Fibroblast of upper back skin (primary cell): Measurements from ENCODE around the gene PMFBP1.

ENCODE experiments used
- DNase-seq: peaks from one replicate; pipeline ENCODE4 v3.0.0-alpha.2; 2013

Gene PMFBP1, protein sequence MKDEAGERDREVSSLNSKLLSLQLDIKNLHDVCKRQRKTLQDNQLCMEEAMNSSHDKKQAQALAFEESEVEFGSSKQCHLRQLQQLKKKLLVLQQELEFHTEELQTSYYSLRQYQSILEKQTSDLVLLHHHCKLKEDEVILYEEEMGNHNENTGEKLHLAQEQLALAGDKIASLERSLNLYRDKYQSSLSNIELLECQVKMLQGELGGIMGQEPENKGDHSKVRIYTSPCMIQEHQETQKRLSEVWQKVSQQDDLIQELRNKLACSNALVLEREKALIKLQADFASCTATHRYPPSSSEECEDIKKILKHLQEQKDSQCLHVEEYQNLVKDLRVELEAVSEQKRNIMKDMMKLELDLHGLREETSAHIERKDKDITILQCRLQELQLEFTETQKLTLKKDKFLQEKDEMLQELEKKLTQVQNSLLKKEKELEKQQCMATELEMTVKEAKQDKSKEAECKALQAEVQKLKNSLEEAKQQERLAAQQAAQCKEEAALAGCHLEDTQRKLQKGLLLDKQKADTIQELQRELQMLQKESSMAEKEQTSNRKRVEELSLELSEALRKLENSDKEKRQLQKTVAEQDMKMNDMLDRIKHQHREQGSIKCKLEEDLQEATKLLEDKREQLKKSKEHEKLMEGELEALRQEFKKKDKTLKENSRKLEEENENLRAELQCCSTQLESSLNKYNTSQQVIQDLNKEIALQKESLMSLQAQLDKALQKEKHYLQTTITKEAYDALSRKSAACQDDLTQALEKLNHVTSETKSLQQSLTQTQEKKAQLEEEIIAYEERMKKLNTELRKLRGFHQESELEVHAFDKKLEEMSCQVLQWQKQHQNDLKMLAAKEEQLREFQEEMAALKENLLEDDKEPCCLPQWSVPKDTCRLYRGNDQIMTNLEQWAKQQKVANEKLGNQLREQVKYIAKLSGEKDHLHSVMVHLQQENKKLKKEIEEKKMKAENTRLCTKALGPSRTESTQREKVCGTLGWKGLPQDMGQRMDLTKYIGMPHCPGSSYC

DNA sequence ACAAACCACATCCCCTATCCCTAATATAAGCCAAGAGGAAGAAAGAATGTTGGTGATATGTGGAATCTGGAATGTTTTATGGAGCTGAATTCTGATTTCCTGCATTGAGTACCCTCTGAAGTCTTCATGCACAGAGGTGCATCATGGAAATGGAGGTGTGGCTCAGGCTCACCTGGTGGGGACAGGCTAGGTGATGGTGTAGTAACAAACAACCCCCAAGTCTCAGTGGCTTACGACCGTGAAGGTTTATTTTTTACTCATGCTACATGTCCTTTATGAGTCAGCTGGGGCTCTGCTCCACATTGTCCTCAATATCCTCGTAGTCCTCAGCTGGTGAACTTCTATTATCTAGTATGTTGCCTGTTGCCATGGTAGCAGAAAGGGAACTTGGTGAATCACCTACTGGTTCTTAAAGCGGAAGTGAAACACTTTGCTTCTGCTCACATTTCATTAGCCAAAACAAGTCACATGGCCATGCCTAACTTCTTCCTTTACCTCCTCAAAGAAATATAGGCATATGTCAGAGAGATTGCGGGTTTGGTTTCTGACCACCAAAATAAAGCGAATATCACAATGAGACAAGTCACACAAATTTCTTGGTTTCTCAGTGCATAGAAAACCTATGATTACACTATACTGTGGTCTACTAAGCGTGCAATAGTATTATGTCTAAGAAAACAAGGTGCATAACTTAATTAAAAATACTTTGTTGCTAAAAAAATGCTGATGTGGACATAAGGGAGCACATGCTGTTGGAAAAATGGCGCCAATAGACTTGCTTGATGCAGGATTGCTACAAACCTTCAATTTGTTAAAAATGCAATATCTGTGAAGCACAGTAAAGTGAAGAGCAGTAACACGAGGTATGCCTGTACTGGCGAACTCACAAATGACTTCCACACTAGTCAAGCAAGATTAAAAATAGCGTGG lies at the start of gene PMFBP1:
PMFBP1 (minus strand) TSS at position 51 of the 930 bp plus-strand sequence. CDS start 947 bp downstream, outside the sequence.
- DNase-seq, result peak; percentile 62

- DNase-seq, result peak; percentile 37
Measured at GRCh38 chr16:72221630-72222024, 49.7 kb upstream of the PMFBP1 start.

- DNase-seq, result no peak
Measured at GRCh38 chr16:72220875-72221629, 49.1 kb upstream of the PMFBP1 start.

- no peak for DNase-seq
Measured at GRCh38 chr16:72219282-72219681, 47.3 kb upstream of the PMFBP1 start.

DNA sequence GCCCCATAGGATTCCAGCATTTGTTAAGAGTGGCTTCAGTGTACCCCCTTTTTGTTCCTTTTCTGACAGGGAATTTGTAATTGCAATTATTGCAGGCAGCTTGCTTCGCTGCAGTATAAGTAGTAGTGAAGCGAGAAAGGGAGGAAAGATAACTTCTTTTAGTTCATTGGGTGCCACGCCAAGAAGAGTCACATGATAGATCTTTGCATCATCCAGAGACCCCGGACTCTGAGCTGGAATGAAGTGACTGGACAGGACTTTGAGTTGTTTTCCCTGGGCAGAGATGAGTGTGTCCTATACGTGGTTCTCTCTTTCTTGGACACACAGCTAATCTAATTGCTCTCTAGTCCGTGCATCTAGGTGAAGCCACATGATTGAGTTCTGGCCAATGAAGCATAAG lies 44.8 kb upstream of the PMFBP1 start:
- DNase-seq, result no peak

DNA sequence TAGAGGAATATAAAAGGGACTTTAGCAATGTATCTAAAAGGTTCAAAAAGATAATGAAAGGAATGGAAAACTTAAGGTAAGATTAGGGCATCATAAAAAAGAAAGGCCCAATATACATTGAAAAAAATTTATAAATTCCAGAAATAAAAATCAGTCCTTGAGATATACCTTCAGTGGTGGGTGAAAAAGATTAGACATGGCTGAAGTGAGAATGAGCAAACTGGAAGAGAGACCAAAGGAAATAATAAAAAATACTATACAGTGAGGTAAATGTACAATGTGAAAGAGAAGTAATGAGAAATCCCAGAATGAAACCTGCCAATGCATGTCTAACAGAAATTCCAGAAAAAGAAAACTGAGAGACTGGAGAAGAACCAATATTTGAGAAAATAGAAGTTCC lies 42.9 kb upstream of the PMFBP1 start:
- DNase-seq, result no peak

DNA sequence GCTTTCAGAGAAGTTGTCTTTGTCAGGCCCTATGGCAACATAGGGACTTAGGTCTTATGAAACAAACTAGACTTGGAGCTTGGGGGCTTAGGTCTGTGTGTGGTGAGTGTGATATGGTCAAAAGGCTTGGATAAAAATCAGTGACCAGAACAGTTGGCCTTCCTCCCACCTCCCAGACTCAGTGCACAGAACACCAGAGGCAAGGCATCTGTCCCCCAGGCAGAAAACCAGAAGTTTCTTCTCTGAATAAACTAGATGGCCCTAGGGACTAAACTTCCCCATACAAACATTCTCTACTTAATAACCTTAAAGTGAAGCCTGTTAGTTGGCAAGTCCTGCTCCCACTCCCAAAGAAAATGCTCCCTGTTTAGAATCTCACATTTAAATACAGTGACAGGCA lies 39.2 kb upstream of the PMFBP1 start:
- no peak for DNase-seq

DNA sequence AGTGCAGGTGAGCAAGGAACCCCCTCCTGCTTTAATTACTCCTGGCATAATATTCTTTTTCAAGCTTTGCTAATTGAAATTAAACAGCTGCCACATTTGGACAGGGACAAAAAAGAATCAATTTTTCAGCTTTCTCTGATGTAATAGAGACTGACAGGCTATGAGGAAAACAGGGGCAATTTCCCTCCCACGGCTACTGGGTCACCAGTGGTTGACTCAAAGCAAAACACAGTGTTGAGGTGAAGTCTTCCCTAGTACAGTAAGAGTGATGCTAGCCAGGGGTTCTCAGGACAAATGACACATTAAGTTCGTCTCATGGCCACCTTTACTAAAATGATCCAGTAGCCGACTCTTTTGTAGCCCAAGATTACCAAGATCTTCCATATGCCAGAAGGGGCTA lies 38.6 kb upstream of the PMFBP1 start:
- no peak for DNase-seq

DNA sequence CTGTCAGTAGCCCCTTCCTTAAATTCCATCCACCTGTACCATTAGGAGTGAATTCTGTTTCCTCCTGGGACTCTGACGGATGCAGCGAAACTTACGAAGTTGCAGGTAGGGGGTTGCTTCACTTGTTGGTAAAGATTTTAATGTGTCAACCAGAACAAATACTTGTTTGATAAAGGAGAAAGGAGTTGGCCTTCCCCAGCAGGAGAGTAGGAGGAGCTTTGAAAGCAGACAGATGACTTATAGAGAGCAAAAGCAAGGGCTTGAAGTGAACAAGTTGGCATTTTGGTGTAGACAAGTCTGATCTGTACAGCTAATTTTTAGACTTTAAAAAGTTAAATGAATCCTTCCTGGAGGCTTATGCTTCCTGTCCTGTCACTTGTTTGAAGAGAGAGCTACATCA lies 38.1 kb upstream of the PMFBP1 start:
- no peak for DNase-seq

- no peak for DNase-seq
Measured at GRCh38 chr16:72206299-72206698, 34.3 kb upstream of the PMFBP1 start.

GRCh38 chr16:72203401-72203800 lies 31.4 kb upstream of the PMFBP1 start:
- peak; percentile 35 for DNase-seq

GRCh38 chr16:72202014-72202413 lies 30.1 kb upstream of the PMFBP1 start:
- peak; percentile 13 for DNase-seq

DNA sequence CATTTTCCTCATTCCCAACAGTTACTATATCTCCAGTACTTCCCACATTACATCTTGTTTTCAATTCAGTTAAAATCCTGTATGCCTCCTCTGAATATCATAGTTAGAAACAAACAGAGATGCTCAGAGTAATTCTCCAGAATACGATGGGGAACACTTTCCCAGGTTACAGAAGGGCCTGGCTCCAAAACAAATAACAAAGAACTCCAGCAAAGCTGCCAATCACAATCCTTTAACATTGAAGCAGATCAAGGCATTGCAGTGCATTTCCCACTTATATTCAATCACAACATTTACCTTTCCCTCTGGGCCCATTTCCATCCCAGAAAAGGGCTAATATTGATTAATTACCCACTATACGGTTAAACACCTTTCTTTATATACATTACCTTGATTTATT lies 29.4 kb upstream of the PMFBP1 start:
- DNase-seq, result no peak

GRCh38 chr16:72199761-72200337 lies 27.9 kb upstream of the PMFBP1 start:
- DNase-seq, result no peak

- DNase-seq, result no peak
Measured at GRCh38 chr16:72198771-72199201, 26.8 kb upstream of the PMFBP1 start.

DNA sequence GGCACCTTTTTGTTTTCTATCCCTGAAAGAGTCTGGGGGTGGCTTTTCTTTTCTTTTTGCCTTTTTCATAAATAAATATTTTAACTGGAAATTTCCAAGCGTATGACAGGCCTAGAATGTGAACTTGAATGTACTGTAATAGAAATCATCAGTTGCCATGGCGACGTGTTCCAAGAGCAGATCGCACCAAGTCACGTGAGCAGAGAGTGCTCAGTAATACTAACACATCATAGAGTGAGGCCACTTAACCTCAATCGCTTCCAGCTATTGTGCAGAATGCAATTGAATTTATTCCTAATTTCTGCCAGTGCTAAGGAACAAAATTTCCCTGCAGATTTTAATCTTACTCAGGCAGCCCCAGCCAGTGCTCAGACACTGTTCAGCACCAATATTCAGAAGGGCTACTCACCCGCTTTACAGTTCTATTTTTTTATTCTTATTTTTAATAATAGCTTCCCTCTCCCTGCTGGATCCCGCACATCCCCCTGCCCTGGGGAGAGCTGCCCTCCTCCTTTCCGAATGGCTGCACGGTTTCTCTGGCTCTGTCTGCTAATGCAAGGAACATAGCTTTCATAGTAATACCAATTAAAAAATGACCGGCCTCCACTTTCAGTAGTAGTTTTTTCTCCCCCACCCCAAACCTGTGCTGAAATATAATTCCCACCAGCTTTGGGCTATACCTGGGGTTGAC lies 26.2 kb upstream of the PMFBP1 start:
- DNase-seq, result peak; percentile 85

GRCh38 chr16:72197545-72197944 lies 25.6 kb upstream of the PMFBP1 start:
- DNase-seq, result no peak

GRCh38 chr16:72195609-72196008 lies 23.7 kb upstream of the PMFBP1 start:
- no peak for DNase-seq

DNA sequence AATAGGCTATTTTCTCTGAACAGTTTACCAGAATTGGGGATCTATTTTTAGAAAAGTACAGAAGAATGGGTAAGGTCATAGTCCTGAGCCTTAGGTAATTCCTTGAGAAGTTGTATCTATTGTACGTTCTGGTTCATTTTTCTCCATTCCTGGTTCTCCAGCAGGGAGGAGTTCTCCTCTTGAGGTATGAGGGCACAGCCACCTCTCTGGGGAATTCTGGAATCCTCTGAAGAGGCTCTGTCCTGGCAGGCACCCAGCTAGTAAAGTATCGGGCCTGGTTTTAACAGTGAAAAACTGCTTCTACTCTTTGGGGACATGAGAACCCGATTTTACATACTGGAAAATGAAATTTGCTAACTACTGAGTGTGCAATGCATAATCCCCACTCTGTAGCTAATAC lies 19.6 kb upstream of the PMFBP1 start:
- peak; percentile 19 for DNase-seq

DNA sequence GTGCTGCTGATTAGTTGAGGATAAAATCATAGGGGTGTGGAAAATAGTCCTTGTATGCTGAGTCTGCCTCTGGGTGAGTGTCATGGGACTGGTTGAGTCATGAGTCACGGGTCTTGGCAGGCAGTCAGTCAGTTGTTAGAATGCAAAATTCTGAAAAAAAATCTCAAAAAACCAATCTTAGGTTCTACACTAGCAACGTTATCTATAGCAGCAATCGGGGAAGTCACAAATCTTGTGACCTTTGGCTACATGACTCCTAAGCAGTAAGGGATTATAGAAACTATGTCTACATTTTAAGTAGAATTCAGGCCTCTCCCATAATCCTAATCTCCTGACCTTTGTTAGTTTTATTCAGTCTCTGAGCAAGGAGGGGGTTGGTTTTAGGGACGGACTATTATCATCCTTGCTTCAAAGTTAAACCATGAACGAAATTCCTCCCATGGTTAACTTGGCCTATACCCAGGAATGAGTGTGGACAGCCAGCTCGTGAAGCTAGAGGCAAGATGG lies 18.0 kb upstream of the PMFBP1 start:
- peak; percentile 54 for DNase-seq

DNA sequence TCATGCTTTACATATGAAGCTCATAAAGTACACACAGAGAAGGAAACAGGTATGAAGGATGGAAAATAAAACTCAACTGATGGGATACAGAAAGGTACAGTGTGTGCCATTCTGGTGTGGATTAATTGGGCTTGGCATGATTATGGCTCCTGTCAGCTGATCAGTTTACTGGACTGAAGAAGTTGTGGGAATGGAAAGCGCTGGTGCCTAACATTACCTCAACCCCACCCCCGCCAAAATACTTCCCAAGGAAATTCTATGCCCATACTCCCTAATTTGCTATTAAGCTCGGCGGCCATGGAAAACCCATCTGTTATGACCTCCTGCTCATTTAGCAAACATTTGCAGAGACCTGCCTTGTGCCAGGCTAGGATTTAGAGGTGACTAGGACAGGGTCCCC lies 16.6 kb upstream of the PMFBP1 start:
- DNase-seq, result no peak
